Neural progenitor cell (in vitro differentiated cells): ENCODE data around the gene CNOT11.

Experiments used
- EZH2 ChIP-seq: fragments of 200-600 bp; sonication (generic); IDR thresholded peaks from 2 replicates; pipeline ENCODE4 v1.6.1; 2017; ENCODE audit warnings: antibody characterized with exemption, mild to moderate bottlenecking, moderate library complexity
- TF ChIP-seq, protein P1 (sequence below): fragments of 200-600 bp; sonication (generic); IDR thresholded peaks from 2 replicates; pipeline ENCODE4 v1.5.1; 2017; ENCODE audit warnings: antibody characterized with exemption, mild to moderate bottlenecking

DNA sequence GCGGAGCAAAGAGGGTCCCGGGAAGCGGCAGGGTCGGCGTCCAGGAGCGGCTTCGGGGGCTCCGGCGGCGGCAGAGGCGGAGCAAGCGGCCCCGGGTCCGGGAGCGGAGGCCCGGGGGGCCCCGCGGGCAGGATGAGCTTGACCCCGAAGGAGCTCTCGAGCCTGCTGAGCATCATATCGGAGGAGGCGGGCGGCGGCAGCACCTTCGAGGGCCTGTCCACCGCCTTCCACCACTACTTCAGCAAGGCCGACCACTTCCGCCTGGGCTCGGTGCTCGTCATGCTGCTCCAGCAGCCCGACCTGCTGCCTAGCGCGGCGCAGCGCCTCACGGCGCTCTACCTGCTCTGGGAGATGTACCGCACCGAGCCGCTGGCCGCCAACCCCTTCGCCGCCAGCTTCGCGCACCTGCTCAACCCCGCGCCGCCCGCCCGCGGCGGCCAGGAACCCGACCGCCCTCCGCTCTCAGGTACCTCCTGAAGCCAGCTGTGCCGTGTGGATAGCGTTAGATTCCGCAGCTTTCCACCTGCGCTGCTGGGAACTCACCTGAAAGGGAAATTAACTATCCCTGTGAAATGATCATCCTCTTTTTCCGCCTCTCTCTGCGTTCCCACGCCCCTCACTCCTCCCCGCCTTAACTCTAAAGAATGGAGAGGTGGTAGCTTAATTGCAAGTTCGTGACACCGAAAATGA is 472 bp downstream of the CNOT11 start:
- TF ChIP-seq EZH2, result no peak
- TF ChIP-seq, protein P1, sequence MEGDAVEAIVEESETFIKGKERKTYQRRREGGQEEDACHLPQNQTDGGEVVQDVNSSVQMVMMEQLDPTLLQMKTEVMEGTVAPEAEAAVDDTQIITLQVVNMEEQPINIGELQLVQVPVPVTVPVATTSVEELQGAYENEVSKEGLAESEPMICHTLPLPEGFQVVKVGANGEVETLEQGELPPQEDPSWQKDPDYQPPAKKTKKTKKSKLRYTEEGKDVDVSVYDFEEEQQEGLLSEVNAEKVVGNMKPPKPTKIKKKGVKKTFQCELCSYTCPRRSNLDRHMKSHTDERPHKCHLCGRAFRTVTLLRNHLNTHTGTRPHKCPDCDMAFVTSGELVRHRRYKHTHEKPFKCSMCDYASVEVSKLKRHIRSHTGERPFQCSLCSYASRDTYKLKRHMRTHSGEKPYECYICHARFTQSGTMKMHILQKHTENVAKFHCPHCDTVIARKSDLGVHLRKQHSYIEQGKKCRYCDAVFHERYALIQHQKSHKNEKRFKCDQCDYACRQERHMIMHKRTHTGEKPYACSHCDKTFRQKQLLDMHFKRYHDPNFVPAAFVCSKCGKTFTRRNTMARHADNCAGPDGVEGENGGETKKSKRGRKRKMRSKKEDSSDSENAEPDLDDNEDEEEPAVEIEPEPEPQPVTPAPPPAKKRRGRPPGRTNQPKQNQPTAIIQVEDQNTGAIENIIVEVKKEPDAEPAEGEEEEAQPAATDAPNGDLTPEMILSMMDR, result no peak
